ENCODE results near the gene CER1. TPM values are rescaled to one million over a fixed set of nuclear protein-coding genes. Genes with fewer than 3 reads are reported as not detected.

CER1 gene
- total RNA-seq, 4 donors from 2014 or later = 1.9 to 7.6 TPM; not detected in 2

DNA sequence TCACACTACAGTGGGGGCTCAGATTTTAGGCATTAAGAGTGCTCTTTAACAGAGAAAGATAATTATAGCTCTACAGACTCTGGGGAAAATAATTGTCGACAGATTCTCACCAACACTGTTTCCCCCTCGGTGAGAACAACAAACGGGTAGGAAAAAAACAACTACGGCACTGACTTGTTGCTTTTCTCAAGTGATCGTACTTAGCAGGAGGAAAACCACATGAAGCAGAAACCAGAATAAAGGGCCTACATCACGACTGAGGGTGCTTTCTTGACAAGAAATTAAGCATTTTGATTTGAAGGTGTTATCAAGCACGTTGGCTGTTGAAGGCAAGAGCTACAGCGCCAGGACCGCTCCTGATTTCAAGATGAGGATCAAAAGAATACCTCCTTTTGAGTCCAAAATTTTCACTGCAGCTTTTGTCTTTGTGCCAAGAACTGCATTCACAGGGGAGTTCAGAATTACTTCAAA, 27.2 kb upstream of the CER1 start:
- Histone ChIP-seq H3K36me3 (peaks cover 0 to 15% (median 0%) of the 10 kb centered on the region in 3 donors), H3K4me3 (no peak overlapping the region), H3K4me1 (no peaks in the 10 kb centered on the region), H3K27ac (no peak overlapping the region), H3K9me3 (no peaks in the 10 kb centered on the region), H3K27me3 (no peaks in the 10 kb centered on the region)
- no peak for DNase-seq
- no peak for TF ChIP-seq POLR2A (IDR thresholded peaks at IDR 0.05)
- TF ChIP-seq, protein P1, sequence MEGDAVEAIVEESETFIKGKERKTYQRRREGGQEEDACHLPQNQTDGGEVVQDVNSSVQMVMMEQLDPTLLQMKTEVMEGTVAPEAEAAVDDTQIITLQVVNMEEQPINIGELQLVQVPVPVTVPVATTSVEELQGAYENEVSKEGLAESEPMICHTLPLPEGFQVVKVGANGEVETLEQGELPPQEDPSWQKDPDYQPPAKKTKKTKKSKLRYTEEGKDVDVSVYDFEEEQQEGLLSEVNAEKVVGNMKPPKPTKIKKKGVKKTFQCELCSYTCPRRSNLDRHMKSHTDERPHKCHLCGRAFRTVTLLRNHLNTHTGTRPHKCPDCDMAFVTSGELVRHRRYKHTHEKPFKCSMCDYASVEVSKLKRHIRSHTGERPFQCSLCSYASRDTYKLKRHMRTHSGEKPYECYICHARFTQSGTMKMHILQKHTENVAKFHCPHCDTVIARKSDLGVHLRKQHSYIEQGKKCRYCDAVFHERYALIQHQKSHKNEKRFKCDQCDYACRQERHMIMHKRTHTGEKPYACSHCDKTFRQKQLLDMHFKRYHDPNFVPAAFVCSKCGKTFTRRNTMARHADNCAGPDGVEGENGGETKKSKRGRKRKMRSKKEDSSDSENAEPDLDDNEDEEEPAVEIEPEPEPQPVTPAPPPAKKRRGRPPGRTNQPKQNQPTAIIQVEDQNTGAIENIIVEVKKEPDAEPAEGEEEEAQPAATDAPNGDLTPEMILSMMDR (IDR thresholded peaks at IDR 0.05) = no peak

DNA sequence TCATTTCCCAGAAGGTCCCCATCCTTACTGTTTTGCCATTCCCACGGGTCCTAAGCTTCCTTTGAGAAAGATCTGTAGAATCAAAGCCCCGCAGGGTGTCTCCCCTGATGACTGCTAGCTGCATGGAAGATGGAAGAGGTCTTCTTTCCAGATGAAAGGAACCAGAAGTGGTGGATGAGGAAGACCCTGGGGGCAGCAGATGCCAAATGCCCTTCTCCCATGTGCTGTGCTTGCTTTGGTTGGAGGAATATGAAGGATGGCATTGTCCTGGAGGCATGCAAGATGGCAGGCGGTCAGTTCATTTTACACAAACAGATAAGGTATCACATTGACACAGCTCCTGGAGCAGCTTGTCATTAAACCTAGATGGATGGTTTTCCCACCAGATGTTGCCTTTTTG, 25.8 kb upstream of the CER1 start:
- H3K4me1 ChIP-seq = no peaks in the 10 kb centered on the region
- no peaks in the 10 kb centered on the region for H3K9me3 ChIP-seq
- no peak overlapping the region for H3K27ac ChIP-seq
- peaks cover 0 to 13% (median 0%) of the 10 kb centered on the region in 3 donors for H3K36me3 ChIP-seq
- H3K27me3 ChIP-seq = no peaks in the 10 kb centered on the region
- no peak overlapping the region for H3K4me3 ChIP-seq
- TF ChIP-seq, protein P1 (IDR thresholded peaks at IDR 0.05) = no peak
- TF ChIP-seq POLR2A (IDR thresholded peaks at IDR 0.05) = no peak
- DNase-seq = no peak

DNA sequence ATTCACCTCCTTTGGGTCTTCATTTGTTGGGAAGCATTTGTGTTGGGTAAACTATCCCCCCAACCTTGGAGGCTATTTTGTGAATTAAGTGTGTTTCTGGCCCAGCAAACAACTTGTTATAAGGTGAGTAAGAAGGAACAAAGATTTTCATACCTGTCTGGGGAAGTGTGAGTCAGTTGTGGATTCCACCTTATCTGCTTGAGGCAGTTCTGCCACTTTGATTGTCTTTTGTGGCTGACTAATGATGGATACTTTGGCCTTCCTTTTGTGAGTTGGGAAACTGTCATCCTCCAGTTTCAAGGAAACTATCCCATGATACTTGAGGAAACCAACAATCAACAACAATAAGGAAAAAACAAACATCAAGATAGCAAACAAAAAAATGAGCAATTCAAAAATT, 24.6 kb upstream of the CER1 start:
- DNase-seq = no peak
- H3K36me3 ChIP-seq = peaks cover 0 to 13% (median 0%) of the 10 kb centered on the region in 3 donors
- H3K4me1 ChIP-seq = no peaks in the 10 kb centered on the region
- H3K9me3 ChIP-seq = no peaks in the 10 kb centered on the region
- no peaks in the 10 kb centered on the region for H3K27me3 ChIP-seq
- no peak overlapping the region for H3K4me3 ChIP-seq
- no peak for TF ChIP-seq POLR2A (IDR thresholded peaks at IDR 0.05)
- TF ChIP-seq, protein P1 (IDR thresholded peaks at IDR 0.05) = no peak
- no peak overlapping the region for H3K27ac ChIP-seq

DNA sequence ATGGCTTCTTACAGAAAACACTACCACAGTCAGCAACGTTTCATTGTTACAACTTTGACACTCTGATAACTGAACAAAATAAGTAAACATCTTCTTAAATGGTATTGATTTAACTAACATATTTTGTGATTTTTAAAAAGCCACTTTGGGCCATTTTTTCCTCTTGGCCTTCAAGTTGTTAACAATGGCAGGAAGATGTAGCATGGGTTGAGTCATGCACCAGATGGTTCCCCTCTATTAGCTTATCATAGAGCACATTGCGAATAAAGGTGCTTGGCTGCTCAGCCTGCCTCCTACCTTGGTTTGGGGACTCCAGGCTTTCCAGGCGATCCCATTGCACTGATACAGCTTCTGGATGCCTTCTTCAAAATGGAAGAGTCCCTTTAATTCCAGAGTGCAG, 24.1 kb upstream of the CER1 start:
- DNase-seq = no peak
- H3K36me3 ChIP-seq = peaks cover 0 to 13% (median 0%) of the 10 kb centered on the region in 3 donors
- no peak overlapping the region for H3K4me3 ChIP-seq
- H3K27me3 ChIP-seq = no peaks in the 10 kb centered on the region
- H3K4me1 ChIP-seq = no peaks in the 10 kb centered on the region
- H3K9me3 ChIP-seq = no peaks in the 10 kb centered on the region
- TF ChIP-seq, protein P1 (IDR thresholded peaks at IDR 0.05) = no peak
- TF ChIP-seq POLR2A (IDR thresholded peaks at IDR 0.05) = no peak
- H3K27ac ChIP-seq = no peak overlapping the region

DNA sequence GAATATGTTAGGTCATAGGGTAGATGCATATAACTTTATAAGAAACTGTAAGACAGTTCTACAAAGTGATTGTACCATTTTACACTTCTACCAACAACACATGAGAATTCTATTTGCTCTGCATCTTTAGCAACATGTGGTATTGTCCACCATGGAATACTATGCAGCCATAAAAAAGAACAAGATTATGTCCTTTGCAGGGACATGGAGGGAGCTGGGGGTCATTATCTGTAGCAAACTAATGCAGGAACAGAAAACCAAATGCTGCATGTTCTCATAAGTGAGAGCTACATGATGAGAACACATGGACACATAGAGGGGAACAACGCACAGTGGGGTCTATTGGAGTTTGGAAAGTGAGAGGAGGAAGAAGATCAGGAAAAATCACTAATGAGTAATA, 22.2 kb upstream of the CER1 start:
- DNase-seq = no peak
- Histone ChIP-seq H3K27me3 (no peaks in the 10 kb centered on the region), H3K4me1 (no peaks in the 10 kb centered on the region), H3K4me3 (no peak overlapping the region), H3K36me3 (peaks cover 0 to 13% (median 0%) of the 10 kb centered on the region in 3 donors), H3K9me3 (no peaks in the 10 kb centered on the region), H3K27ac (no peak overlapping the region)
- TF ChIP-seq POLR2A (IDR thresholded peaks at IDR 0.05) = no peak
- TF ChIP-seq, protein P1 (IDR thresholded peaks at IDR 0.05) = no peak

DNA sequence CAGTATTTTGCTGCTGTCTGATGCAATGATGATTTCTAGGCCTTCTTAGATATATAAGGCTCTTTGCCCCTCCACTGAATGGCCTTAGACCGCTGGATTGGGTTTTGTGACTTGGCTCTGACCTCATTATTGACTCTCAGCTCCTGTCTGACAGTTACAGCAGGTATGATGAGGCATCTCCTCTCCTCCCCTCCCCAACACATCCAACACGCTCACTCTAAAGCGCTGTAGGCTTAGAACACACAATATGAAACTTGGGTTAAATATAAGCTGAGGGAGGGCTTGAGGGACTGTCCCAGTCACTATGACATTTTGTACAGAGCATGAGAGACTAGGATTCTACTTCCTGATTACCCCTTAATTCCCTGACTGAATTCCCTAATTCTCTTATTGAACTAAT, 18.8 kb upstream of the CER1 start:
- H3K4me3 ChIP-seq = no peak overlapping the region
- H3K27ac ChIP-seq = no peak overlapping the region
- peaks cover 0 to 20% (median 0%) of the 10 kb centered on the region in 3 donors for H3K36me3 ChIP-seq
- H3K27me3 ChIP-seq = no peaks in the 10 kb centered on the region
- no peaks in the 10 kb centered on the region for H3K9me3 ChIP-seq
- DNase-seq = no peak
- H3K4me1 ChIP-seq = no peaks in the 10 kb centered on the region
- TF ChIP-seq, protein P1 (IDR thresholded peaks at IDR 0.05) = no peak
- TF ChIP-seq POLR2A (IDR thresholded peaks at IDR 0.05) = no peak

All from Peyer's patch (tissue), 4 donors.